H1 (cell line): Measurements from ENCODE around the gene GALK1. TPM values are rescaled to one million over a fixed set of nuclear protein-coding genes. Genes with fewer than 3 reads are reported as not detected.

ENCODE experiments used
- CBX5 ChIP-seq: fragments of 300-800, 300-1000 bp; sonication (generic); IDR thresholded peaks from 2 replicates; pipeline ENCODE4 v1.7.1; 2016; ENCODE audit warnings: antibody characterized with exemption, low read length, low read depth
- CHD1 ChIP-seq: IDR thresholded peaks from 2 replicates; pipeline ENCODE4 v1.6.1; 2012; ENCODE audit warnings: low read depth, low read length, improper control_type of control experiment
- CHD2 ChIP-seq: IDR thresholded peaks from 2 replicates; pipeline ENCODE4 v1.6.1; 2012; ENCODE audit warnings: low read length, improper control_type of control experiment
- CREB1 ChIP-seq: IDR thresholded peaks from 2 replicates; pipeline ENCODE4 v1.6.1; 2012; ENCODE audit warnings: inconsistent platforms
- EGR1 ChIP-seq: IDR thresholded peaks from 2 replicates; pipeline ENCODE4 v1.6.1; 2011; ENCODE audit warnings: low read depth, low read length, borderline replicate concordance
- GTF2F1 ChIP-seq: IDR thresholded peaks from 2 replicates; pipeline ENCODE4 v1.6.1; 2012; ENCODE audit warnings: low read depth, low read length, improper control_type of control experiment, borderline replicate concordance
- HDAC2 ChIP-seq, 2 experiments: fragments of 300-600 bp in 1 of 2; sonication (generic) in 1 of 2; IDR thresholded peaks; 2 replicates each; pipeline ENCODE4 v1.6.1; 2011 to 2012; ENCODE audit warnings: low read depth in 2 of 2, low read length in 2 of 2, mild to moderate bottlenecking in 2 of 2, moderate library complexity in 2 of 2, borderline replicate concordance in 1 of 2, inconsistent platforms in 1 of 2
- HDAC6 ChIP-seq: IDR thresholded peaks from one replicate; pipeline ENCODE4 v1.7.1; 2012; ENCODE audit warnings: low read depth, mild to moderate bottlenecking, inconsistent platforms, low read length, moderate library complexity
- JUND ChIP-seq: IDR thresholded peaks from 2 replicates; pipeline ENCODE4 v1.6.1; 2011; ENCODE audit warnings: mild to moderate bottlenecking, improper control_type of control experiment, low read length
- KDM1A ChIP-seq: fragments of 200-600, 300-600 bp; sonication (generic); IDR thresholded peaks from 2 replicates; pipeline ENCODE4 v1.7.1; 2016; ENCODE audit warnings: mild to moderate bottlenecking, low read length, borderline replicate concordance
- PHF8 ChIP-seq: fragments of 200-600 bp; sonication (generic); conservative IDR thresholded peaks from 2 replicates; pipeline ENCODE4 v1.7.1; 2012; ENCODE audit warnings: low read depth, mild to moderate bottlenecking, inconsistent platforms, low read length, moderate library complexity
- POLR2A ChIP-seq, 2 experiments: IDR thresholded peaks; 1 replicate in 1 of 2; 2 replicates in 1 of 2; pipeline ENCODE4 v1.6.1; 2011; ENCODE audit warnings: low read depth in 2 of 2, low read length in 2 of 2, mild to moderate bottlenecking in 2 of 2; ENCODE audit errors: control extremely low read depth in 1 of 2
- SIN3A ChIP-seq, 2 experiments: IDR thresholded peaks in 1 of 2; conservative IDR thresholded peaks in 1 of 2; 2 replicates each; pipeline ENCODE4 v1.6.1; 2011 to 2012; ENCODE audit warnings: low read length in 2 of 2, improper control_type of control experiment in 1 of 2, low read depth in 1 of 2, mild to moderate bottlenecking in 1 of 2
- TAF1 ChIP-seq: IDR thresholded peaks from 2 replicates; pipeline ENCODE4 v1.6.1; 2011; ENCODE audit warnings: mild to moderate bottlenecking, low read depth, low read length
- TAF7 ChIP-seq: optimal IDR thresholded peaks from 2 replicates; pipeline ENCODE3; 2011; ENCODE audit warnings: low read depth, mild to moderate bottlenecking, inconsistent platforms, low read length, moderate library complexity, borderline replicate concordance
- YY1 ChIP-seq: IDR thresholded peaks from 2 replicates; pipeline ENCODE4 v1.6.1; 2011; ENCODE audit warnings: low read depth, mild to moderate bottlenecking, low read length
- polyA plus RNA-seq, 7 experiments: library from polyadenylated mRNA; depleted of rRNA in 3 of 7; stranded (reverse) in 5 of 7; unstranded in 2 of 7; fragments of >200 nt in 5 of 7; fragments of 200-250 nt in 2 of 7; gene quantifications; 1 replicate in 5 of 7; 2 replicates in 1 of 7; 4 replicates in 1 of 7; pipeline versions ENCODE4 v1.2.1 to v1.2.3, GENCODE V29; 2011 to 2013; ENCODE audit warnings: missing spikeins in 2 of 7, mixed read lengths in 2 of 7
- total RNA-seq: library from RNA; stranded (reverse); fragmentation: NEBNext Ultra II Directional; extraction: Animal tissue kit (Norgen Biotek cat#: 25700); gene quantifications from 2 replicates; pipeline ENCODE4 v1.2.1, GENCODE V29; 2021
- TF ChIP-seq, protein P1 (sequence below): IDR thresholded peaks from 2 replicates; pipeline ENCODE4 v1.6.1; 2012; ENCODE audit warnings: inconsistent platforms
- TF ChIP-seq, protein P2 (sequence below): IDR thresholded peaks from 2 replicates; pipeline ENCODE4 v1.6.1; 2012; ENCODE audit warnings: inconsistent platforms
- TF ChIP-seq, protein P3 (sequence below): IDR thresholded peaks from 2 replicates; pipeline ENCODE4 v1.6.1; 2012; ENCODE audit warnings: low read length, inconsistent platforms

Gene GALK1
- total and polyA plus RNA-seq, 2 of the 8 experiments (the other 6 are each of a cell fraction or from before 2014, with no cell fraction given), result 34.1 to 47.9 TPM

DNA sequence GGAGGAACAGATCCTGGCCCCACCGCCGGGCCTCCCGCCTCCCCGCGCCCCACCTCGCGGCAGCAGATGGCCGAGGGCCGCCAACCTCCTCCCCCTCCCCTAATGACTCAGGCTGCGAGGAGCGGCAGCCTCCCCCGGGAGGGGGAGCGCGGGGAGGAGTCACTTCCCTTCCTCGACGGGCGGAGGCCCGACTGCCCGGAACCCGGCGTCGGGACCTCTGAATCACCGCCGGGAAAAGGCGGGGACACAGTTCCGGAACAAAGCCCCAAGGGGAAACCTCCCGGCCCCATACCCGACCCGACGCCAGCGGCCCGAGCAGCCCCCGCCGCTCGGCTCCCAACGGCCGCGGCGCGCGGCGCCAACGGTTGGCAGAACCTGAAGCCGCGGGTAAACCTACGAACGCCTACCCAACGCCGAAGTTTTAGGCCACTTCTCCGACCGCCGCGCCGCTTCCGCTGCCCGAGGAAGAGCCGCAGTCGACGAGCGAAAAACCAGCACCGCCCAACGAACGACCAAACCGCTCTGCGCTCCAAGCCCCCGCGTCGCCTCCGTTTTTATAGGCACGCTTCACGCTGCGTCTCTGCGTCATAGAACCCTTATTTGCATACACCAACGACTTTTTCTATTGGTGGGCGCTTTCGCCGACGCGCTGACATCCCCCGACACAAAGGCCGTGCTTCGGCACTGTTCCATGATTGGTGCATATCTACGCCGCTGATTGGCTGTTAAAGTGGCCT is 14.4 kb upstream of the GALK1 start (continued):
- TF ChIP-seq JUND (peak; percentile 38; the same call in 1 of the 2 replicates), YY1 (0 out of 2 replicates have a peak, but pooled peaks have one; percentile 2), CHD2 (peak; percentile 86), TAF7 (peak; percentile 99), HDAC2 (IDR thresholded peaks at IDR 0.05; ENCODE audit: borderline replicate concordance in 1 of 2, low read depth in 2 of 2, low read length in 2 of 2) (no peak; a peak in 1 of 4 replicates), CREB1 (peak; percentile 96), EGR1 (peak; percentile 71; the same call in 1 of the 2 replicates), SIN3A (conservative IDR thresholded peaks at IDR 0.05 in 1 of 2, IDR thresholded peaks at IDR 0.05 in 1 of 2; ENCODE audit: low read depth in 1 of 2, low read length in 2 of 2) (no peak; a peak in 2 of 4 replicates), POLR2A (IDR thresholded peaks at IDR 0.05; ENCODE audit: control extremely low read depth in 1 of 2, low read depth in 2 of 2, low read length in 2 of 2) (peak; percentile 100), HDAC6 (no peak), CHD1 (peak; percentile 78), KDM1A (no peak), GTF2F1 (peak; percentile 99), TAF1 (peak; percentile 100), CBX5 (no peak), PHF8 (peak; percentile 98)
- TF ChIP-seq, protein P1, sequence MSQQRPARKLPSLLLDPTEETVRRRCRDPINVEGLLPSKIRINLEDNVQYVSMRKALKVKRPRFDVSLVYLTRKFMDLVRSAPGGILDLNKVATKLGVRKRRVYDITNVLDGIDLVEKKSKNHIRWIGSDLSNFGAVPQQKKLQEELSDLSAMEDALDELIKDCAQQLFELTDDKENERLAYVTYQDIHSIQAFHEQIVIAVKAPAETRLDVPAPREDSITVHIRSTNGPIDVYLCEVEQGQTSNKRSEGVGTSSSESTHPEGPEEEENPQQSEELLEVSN, result 0 out of 2 replicates have a peak, but pooled peaks have one; percentile 12
- TF ChIP-seq, protein P2, sequence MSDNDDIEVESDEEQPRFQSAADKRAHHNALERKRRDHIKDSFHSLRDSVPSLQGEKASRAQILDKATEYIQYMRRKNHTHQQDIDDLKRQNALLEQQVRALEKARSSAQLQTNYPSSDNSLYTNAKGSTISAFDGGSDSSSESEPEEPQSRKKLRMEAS, result 0 out of 2 replicates have a peak, but pooled peaks have one; percentile 15
- TF ChIP-seq, protein P3, sequence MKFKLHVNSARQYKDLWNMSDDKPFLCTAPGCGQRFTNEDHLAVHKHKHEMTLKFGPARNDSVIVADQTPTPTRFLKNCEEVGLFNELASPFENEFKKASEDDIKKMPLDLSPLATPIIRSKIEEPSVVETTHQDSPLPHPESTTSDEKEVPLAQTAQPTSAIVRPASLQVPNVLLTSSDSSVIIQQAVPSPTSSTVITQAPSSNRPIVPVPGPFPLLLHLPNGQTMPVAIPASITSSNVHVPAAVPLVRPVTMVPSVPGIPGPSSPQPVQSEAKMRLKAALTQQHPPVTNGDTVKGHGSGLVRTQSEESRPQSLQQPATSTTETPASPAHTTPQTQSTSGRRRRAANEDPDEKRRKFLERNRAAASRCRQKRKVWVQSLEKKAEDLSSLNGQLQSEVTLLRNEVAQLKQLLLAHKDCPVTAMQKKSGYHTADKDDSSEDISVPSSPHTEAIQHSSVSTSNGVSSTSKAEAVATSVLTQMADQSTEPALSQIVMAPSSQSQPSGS, result peak; percentile 91
